ENCODE results near the gene TACR1.

GRCh38 chr2:75224636-75225094 is 25.3 kb upstream of the TACR1 start:
- TF ChIP-seq L3MBTL2 (conservative IDR thresholded peaks at IDR 0.05) (no peak), SP1 (IDR thresholded peaks at IDR 0.05) (no peak), ELF4 (IDR thresholded peaks at IDR 0.05) (no peak), CTBP1 (IDR thresholded peaks at IDR 0.05; ENCODE audit: borderline replicate concordance) (no peak)
